K562 (cell line): Measurements from ENCODE around the gene FBXW8. TPM values are rescaled to one million over a fixed set of nuclear protein-coding genes. Genes with fewer than 3 reads are reported as not detected.
A peak's percentile ranks its signal among the peaks of the same experiment; 100 is the strongest.

Experiments used
- CC2D1A ChIP-seq: fragments of 450-650 bp; IDR thresholded peaks from 2 replicates; pipeline ENCODE4 v1.6.1; 2017; ENCODE audit warnings: mild to moderate bottlenecking
- DEAF1 ChIP-seq: fragments of 450-650 bp; formaldehyde crosslinking; IDR thresholded peaks from 2 replicates; pipeline ENCODE4 v1.4.0; 2020; ENCODE audit warnings: mild to moderate bottlenecking, moderate library complexity
- FOXA3 ChIP-seq, 2 experiments: fragments of 450-650 bp in 1 of 2; sonication (generic) in 1 of 2; formaldehyde crosslinking; IDR thresholded peaks in 1 of 2; conservative IDR thresholded peaks in 1 of 2; 2 replicates each; pipeline versions ENCODE4 v1.4.0 to v1.8.0; 2020 to 2022; ENCODE audit warnings: mild to moderate bottlenecking in 2 of 2, missing genetic modification reagents in 1 of 2
- JUN ChIP-seq, 2 experiments: sonication (generic) in 1 of 2; formaldehyde crosslinking in 1 of 2; IDR thresholded peaks; 2 replicates each; pipeline versions ENCODE4 v1.6.1 to v1.8.0; 2012 to 2022; ENCODE audit warnings: borderline replicate concordance in 2 of 2, mild to moderate bottlenecking in 2 of 2, improper control_type of control experiment in 1 of 2, low read depth in 1 of 2, low read length in 1 of 2, missing genetic modification reagents in 1 of 2
- PHTF2 ChIP-seq: fragments of 250-450 bp; sonication (Bioruptor Pico); IDR thresholded peaks from 2 replicates; pipeline ENCODE4 v1.5.0; 2021; ENCODE audit warnings: mild to moderate bottlenecking
- POLR3G ChIP-seq: IDR thresholded peaks from 2 replicates; pipeline ENCODE4 v1.6.1; 2011; ENCODE audit not compliant: insufficient read length, insufficient replicate concordance; ENCODE audit errors: extremely low read depth
- STAG1 ChIP-seq: sonication (generic); formaldehyde crosslinking; IDR thresholded peaks from 2 replicates; pipeline ENCODE4 v1.5.0; 2020; ENCODE audit warnings: missing genetic modification reagents, borderline replicate concordance
- TARDBP ChIP-seq: fragments of 450-650 bp; IDR thresholded peaks from 2 replicates; pipeline ENCODE4 v1.6.1; 2016
- USF1 ChIP-seq: sonication (generic); formaldehyde crosslinking; IDR thresholded peaks from 2 replicates; pipeline ENCODE4 v1.9.0; 2022; ENCODE audit warnings: mild to moderate bottlenecking, missing genetic modification reagents
- polyA plus RNA-seq, 8 experiments: library from polyadenylated mRNA; depleted of rRNA in 4 of 8; stranded (reverse) in 5 of 8; unstranded in 3 of 8; fragments of >200 nt; fragmentation: Nextera tagmentation in 2 of 8; fragmentation: Illumina TruSeq in 1 of 8; extraction: Ambion mirVana in 2 of 8; extraction: Trizol in 1 of 8; gene quantifications; 2 replicates each; pipeline versions ENCODE4 v1.2.1 to v1.2.3, GENCODE V29; 2011 to 2014; ENCODE audit warnings: inconsistent platforms in 1 of 8, missing spikeins in 1 of 8
- total RNA-seq, 7 experiments: library from RNA; depleted of rRNA in 6 of 7; stranded (reverse); fragments of >200 nt in 6 of 7; fragmentation: Illumina TruSeq in 2 of 7; extraction: Trizol in 2 of 7; gene quantifications; 2 replicates each; pipeline versions ENCODE4 v1.2.1 to v1.2.3, GENCODE V29; 2011 to 2021; ENCODE audit warnings: low replicate concordance in 1 of 7
- TF ChIP-seq, protein P1 (sequence below), 3 experiments: fragments of 200-800 bp in 1 of 3; fragments of 250-450 bp in 1 of 3; fragments of 450-650 bp in 1 of 3; sonication (Bioruptor Pico) in 1 of 3; sonication (Bioruptor generic) in 1 of 3; formaldehyde crosslinking in 1 of 3; IDR thresholded peaks; 2 replicates each; pipeline versions ENCODE4 v1.6.1 to v1.8.0; 2016 to 2022; ENCODE audit warnings: mild to moderate bottlenecking in 2 of 3, missing genetic modification characterization in 2 of 3, missing compliant biosample characterization in 1 of 3, moderate library complexity in 1 of 3
- TF ChIP-seq, protein P2 (sequence below): sonication (generic); formaldehyde crosslinking; IDR thresholded peaks from 2 replicates; pipeline ENCODE4 v1.9.0; 2022; ENCODE audit warnings: mild to moderate bottlenecking, missing genetic modification reagents
- TF ChIP-seq, protein P3 (sequence below): fragments of 450-650 bp; formaldehyde crosslinking; conservative IDR thresholded peaks from 2 replicates; pipeline ENCODE4 v1.4.0; 2022; ENCODE audit warnings: mild to moderate bottlenecking, missing genetic modification characterization
- TF ChIP-seq, protein P4 (sequence below), 3 experiments: IDR thresholded peaks in 2 of 3; conservative IDR thresholded peaks in 1 of 3; 2 replicates each; pipeline ENCODE4 v1.5.1; 2011 to 2012; ENCODE audit warnings: low read length in 3 of 3, mild to moderate bottlenecking in 3 of 3, control low read depth in 2 of 3, improper control_type of control experiment in 1 of 3, inconsistent platforms in 1 of 3, low read depth in 1 of 3, mixed read lengths in 1 of 3, moderate library complexity in 1 of 3; ENCODE audit not compliant: insufficient read depth in 2 of 3

FBXW8 gene
- total and polyA plus RNA-seq, 9 of the 15 experiments (the other 6 are each of a cell fraction or from before 2014, with no cell fraction given): 0.58 to 8.3 (median 4.4) TPM

- TF ChIP-seq, protein P1, sequence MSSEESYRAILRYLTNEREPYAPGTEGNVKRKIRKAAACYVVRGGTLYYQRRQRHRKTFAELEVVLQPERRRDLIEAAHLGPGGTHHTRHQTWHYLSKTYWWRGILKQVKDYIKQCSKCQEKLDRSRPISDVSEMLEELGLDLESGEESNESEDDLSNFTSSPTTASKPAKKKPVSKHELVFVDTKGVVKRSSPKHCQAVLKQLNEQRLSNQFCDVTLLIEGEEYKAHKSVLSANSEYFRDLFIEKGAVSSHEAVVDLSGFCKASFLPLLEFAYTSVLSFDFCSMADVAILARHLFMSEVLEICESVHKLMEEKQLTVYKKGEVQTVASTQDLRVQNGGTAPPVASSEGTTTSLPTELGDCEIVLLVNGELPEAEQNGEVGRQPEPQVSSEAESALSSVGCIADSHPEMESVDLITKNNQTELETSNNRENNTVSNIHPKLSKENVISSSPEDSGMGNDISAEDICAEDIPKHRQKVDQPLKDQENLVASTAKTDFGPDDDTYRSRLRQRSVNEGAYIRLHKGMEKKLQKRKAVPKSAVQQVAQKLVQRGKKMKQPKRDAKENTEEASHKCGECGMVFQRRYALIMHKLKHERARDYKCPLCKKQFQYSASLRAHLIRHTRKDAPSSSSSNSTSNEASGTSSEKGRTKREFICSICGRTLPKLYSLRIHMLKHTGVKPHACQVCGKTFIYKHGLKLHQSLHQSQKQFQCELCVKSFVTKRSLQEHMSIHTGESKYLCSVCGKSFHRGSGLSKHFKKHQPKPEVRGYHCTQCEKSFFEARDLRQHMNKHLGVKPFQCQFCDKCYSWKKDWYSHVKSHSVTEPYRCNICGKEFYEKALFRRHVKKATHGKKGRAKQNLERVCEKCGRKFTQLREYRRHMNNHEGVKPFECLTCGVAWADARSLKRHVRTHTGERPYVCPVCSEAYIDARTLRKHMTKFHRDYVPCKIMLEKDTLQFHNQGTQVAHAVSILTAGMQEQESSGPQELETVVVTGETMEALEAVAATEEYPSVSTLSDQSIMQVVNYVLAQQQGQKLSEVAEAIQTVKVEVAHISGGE (CRISPR knock-in tag; IDR thresholded peaks at IDR 0.05): 0 out of 6 replicates have a peak, but pooled peaks of 1 of the 3 experiments have one; percentile 33
- peak; percentile 72; the same call in 1 of the 2 replicates for TF ChIP-seq STAG1 (CRISPR knock-in tag)
- peak; percentile 91 for TF ChIP-seq DEAF1 (CRISPR knock-in tag)
- TF ChIP-seq PHTF2 (CRISPR knock-in tag): no peak
- peak in 1 of 2 experiments; percentile 37; a peak in 1 of 4 replicates for TF ChIP-seq FOXA3 (CRISPR knock-in tag; conservative IDR thresholded peaks at IDR 0.05 in 1 of 2, IDR thresholded peaks at IDR 0.05 in 1 of 2)
- TF ChIP-seq, protein P2, sequence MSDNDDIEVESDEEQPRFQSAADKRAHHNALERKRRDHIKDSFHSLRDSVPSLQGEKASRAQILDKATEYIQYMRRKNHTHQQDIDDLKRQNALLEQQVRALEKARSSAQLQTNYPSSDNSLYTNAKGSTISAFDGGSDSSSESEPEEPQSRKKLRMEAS (CRISPR knock-in tag): peak; percentile 56
- TF ChIP-seq, protein P3, sequence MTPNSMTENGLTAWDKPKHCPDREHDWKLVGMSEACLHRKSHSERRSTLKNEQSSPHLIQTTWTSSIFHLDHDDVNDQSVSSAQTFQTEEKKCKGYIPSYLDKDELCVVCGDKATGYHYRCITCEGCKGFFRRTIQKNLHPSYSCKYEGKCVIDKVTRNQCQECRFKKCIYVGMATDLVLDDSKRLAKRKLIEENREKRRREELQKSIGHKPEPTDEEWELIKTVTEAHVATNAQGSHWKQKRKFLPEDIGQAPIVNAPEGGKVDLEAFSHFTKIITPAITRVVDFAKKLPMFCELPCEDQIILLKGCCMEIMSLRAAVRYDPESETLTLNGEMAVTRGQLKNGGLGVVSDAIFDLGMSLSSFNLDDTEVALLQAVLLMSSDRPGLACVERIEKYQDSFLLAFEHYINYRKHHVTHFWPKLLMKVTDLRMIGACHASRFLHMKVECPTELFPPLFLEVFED (CRISPR knock-in tag): no peak
- TF ChIP-seq TARDBP: 0 out of 2 replicates have a peak, but pooled peaks have one; percentile 34
- peak; percentile 89 for TF ChIP-seq CC2D1A
- TF ChIP-seq, protein P4, sequence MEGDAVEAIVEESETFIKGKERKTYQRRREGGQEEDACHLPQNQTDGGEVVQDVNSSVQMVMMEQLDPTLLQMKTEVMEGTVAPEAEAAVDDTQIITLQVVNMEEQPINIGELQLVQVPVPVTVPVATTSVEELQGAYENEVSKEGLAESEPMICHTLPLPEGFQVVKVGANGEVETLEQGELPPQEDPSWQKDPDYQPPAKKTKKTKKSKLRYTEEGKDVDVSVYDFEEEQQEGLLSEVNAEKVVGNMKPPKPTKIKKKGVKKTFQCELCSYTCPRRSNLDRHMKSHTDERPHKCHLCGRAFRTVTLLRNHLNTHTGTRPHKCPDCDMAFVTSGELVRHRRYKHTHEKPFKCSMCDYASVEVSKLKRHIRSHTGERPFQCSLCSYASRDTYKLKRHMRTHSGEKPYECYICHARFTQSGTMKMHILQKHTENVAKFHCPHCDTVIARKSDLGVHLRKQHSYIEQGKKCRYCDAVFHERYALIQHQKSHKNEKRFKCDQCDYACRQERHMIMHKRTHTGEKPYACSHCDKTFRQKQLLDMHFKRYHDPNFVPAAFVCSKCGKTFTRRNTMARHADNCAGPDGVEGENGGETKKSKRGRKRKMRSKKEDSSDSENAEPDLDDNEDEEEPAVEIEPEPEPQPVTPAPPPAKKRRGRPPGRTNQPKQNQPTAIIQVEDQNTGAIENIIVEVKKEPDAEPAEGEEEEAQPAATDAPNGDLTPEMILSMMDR (IDR thresholded peaks at IDR 0.05 in 2 of 3, conservative IDR thresholded peaks at IDR 0.05 in 1 of 3; ENCODE audit: insufficient read depth in 2 of 3, low read depth in 1 of 3, low read length in 3 of 3): peak; percentile 93 to 98 (median 98)
- TF ChIP-seq USF1 (CRISPR knock-in tag): peak; percentile 63
- no peak for TF ChIP-seq POLR3G
- TF ChIP-seq JUN (IDR thresholded peaks at IDR 0.05; ENCODE audit: borderline replicate concordance, low read depth, low read length): no peak
- TF ChIP-seq JUN (CRISPR knock-in tag; IDR thresholded peaks at IDR 0.05; ENCODE audit: borderline replicate concordance): 0 out of 2 replicates have a peak, but pooled peaks have one; percentile 37
These were observed 114.9 kb downstream of the FBXW8 start (continued) for GRCh38 chr12:117025481-117026151.
